GM12878 (cell line): Measurements from ENCODE around the gene PAFAH2. TPM values are rescaled to one million over a fixed set of nuclear protein-coding genes. Genes with fewer than 3 reads are reported as not detected.

Experiments
- ATAC-seq: fragments of 200-7000 bp; cut with Tn5 transposase; 3 replicates; pipeline ENCODE4 v1.9.1; 2020; ENCODE audit warnings: mild to moderate bottlenecking, moderate library complexity
- BruUV-seq: library from RNA; stranded (reverse); fragments of 400-500 nt; replicated peaks from 2 replicates; lab custom pipeline; 2021; lab: Mats Ljungman, UMichigan
- CTCF ChIA-PET: fragments of 300-600 bp; sonication (Branson Sonifier 250); formaldehyde crosslinking; extraction: SDS; loops from one replicate; lab custom pipeline; 2021; ENCODE audit warnings: inconsistent platforms; lab: Yijun Ruan, JAX
- POLR2A ChIA-PET: fragments of 350-600 bp; formaldehyde crosslinking; extraction: SDS; loops from one replicate; lab custom pipeline; 2021; ENCODE audit warnings: inconsistent platforms; lab: Charles Lee
- RAD21 ChIA-PET: fragments of 300-600 bp; sonication (Branson Sonifier 250); formaldehyde crosslinking; loops from one replicate; lab custom pipeline; 2023; ENCODE audit warnings: antibody characterized with exemption; ENCODE audit not compliant: unreplicated experiment; lab: Charles Lee
- SMC1A ChIA-PET: fragments of 300-600 bp; sonication (Branson Sonifier 250); formaldehyde crosslinking; loops from one replicate; lab custom pipeline; 2023; ENCODE audit not compliant: unreplicated experiment, uncharacterized antibody; lab: Charles Lee
- DNase-seq: peaks from one replicate; pipeline ENCODE4 v3.0.0-alpha.2; 2011; ENCODE audit warnings: low read depth, low spot score
- FAIRE-seq: peaks from 3 replicates; lab custom pipeline; 2011; peaks lifted over from hg19 to GRCh38; lab: Jason Lieb, UNC
- H2AFZ ChIP-seq: 2 replicates; pipeline ENCODE4 v1.6.0; 2011; ENCODE audit warnings: low read depth, low read length, control low read depth; ENCODE audit not compliant: control insufficient read depth
- H3K27ac ChIP-seq: 2 replicates; pipeline ENCODE4 v1.5.1; 2011; ENCODE audit warnings: control low read depth; ENCODE audit not compliant: control insufficient read depth, insufficient read depth
- H3K27me3 ChIP-seq, 2 experiments: replicated peaks in 1 of 2; 2 replicates each; pipeline versions ENCODE4 v1.6.0 to v1.6.1; 2011; ENCODE audit warnings: low read length in 1 of 2; ENCODE audit not compliant: control insufficient read depth in 2 of 2, insufficient read depth in 2 of 2
- H3K36me3 ChIP-seq, 2 experiments: 2 replicates each; pipeline ENCODE4 v1.5.1; 2011; ENCODE audit warnings: low read length in 1 of 2; ENCODE audit not compliant: control insufficient read depth in 2 of 2, insufficient read depth in 2 of 2
- H3K4me1 ChIP-seq: 2 replicates; pipeline ENCODE4 v1.6.1; 2011; ENCODE audit warnings: mild to moderate bottlenecking, low read length, moderate library complexity, mixed read lengths; ENCODE audit not compliant: control insufficient read depth, insufficient read depth
- H3K4me2 ChIP-seq: 2 replicates; pipeline ENCODE4 v1.6.0; 2011; ENCODE audit warnings: control low read depth; ENCODE audit not compliant: control insufficient read depth, insufficient read depth
- H3K4me3 ChIP-seq: fragments of 200-600 bp; sonication (generic); 2 replicates; pipeline ENCODE4 v1.5.1; 2016
- H3K79me2 ChIP-seq: 2 replicates; pipeline ENCODE4 v1.6.0; 2011; ENCODE audit warnings: low read length; ENCODE audit not compliant: control insufficient read depth, insufficient read depth
- H3K9ac ChIP-seq: 2 replicates; pipeline ENCODE4 v1.8.0; 2011; ENCODE audit warnings: low read length, control low read depth, mixed read lengths; ENCODE audit not compliant: control insufficient read depth, insufficient read depth
- H3K9me3 ChIP-seq: replicated peaks from 3 replicates; pipeline ENCODE4 v1.5.1; 2011; ENCODE audit warnings: mild to moderate bottlenecking, low read length; ENCODE audit not compliant: control insufficient read depth, insufficient read depth
- H4K20me1 ChIP-seq: 2 replicates; pipeline ENCODE4 v1.6.0; 2011; ENCODE audit not compliant: control insufficient read depth, insufficient read depth
- BACH1 ChIP-seq: fragments of 450-650 bp; IDR thresholded peaks from 2 replicates; pipeline ENCODE4 v1.6.1; 2017; ENCODE audit warnings: mild to moderate bottlenecking, borderline replicate concordance
- BCL11A ChIP-seq: IDR thresholded peaks from 2 replicates; pipeline ENCODE4 v1.6.1; 2011; ENCODE audit warnings: low read depth, low read length
- CHD4 ChIP-seq: fragments of 200-600 bp; sonication (generic); IDR thresholded peaks from 2 replicates; pipeline ENCODE4 v1.6.1; 2016; ENCODE audit warnings: mild to moderate bottlenecking
- CREM ChIP-seq: IDR thresholded peaks from 2 replicates; pipeline ENCODE4 v1.6.1; 2014; ENCODE audit warnings: antibody characterized with exemption, low read depth
- E2F4 ChIP-seq: IDR thresholded peaks from 2 replicates; pipeline ENCODE4 v1.6.1; 2012; ENCODE audit warnings: low read depth, low read length, improper control_type of control experiment
- GATAD2B ChIP-seq: fragments of 450-650 bp; conservative IDR thresholded peaks from 2 replicates; pipeline ENCODE4 v1.6.1; 2017; ENCODE audit warnings: low read depth, mild to moderate bottlenecking, moderate library complexity
- KLF5 ChIP-seq: fragments of 450-650 bp; IDR thresholded peaks from 2 replicates; pipeline ENCODE4 v1.6.1; 2014; ENCODE audit warnings: mild to moderate bottlenecking; ENCODE audit not compliant: partially characterized antibody
- MTA3 ChIP-seq: IDR thresholded peaks from 2 replicates; pipeline ENCODE4 v1.6.1; 2012; ENCODE audit warnings: low read length, inconsistent platforms, borderline replicate concordance
- RAD51 ChIP-seq: fragments of 450-650 bp; IDR thresholded peaks from 2 replicates; pipeline ENCODE4 v1.6.1; 2016; ENCODE audit warnings: moderate library complexity, mild to moderate bottlenecking, inconsistent platforms
- SMARCA5 ChIP-seq: fragments of 450-650 bp; IDR thresholded peaks from 2 replicates; pipeline ENCODE4 v1.6.1; 2017; ENCODE audit warnings: mild to moderate bottlenecking
- SUZ12 ChIP-seq: fragments of 200-600 bp; sonication (generic); IDR thresholded peaks from one replicate; pipeline ENCODE4 v1.6.1; 2018; ENCODE audit warnings: antibody characterized with exemption, mild to moderate bottlenecking; ENCODE audit not compliant: unreplicated experiment
- WGBS: methylation state at CpG from one replicate; pipeline ENCODE4 v1.1.6; 2016; ENCODE audit warnings: low lambda C conversion rate; ENCODE audit not compliant: insufficient replicate concordance, insufficient coverage; ENCODE audit errors: missing lambda C conversion rate; 5-methylcytosine and 5-hydroxymethylcytosine counted together
- in situ Hi-C: fragments of 300-500 bp; cut with MboI; formaldehyde crosslinking; loops from 9 replicates; pipeline ENCODE4 v1.14.3; 2018; ENCODE audit warnings: mixed read lengths
- intact Hi-C: fragments of 100-400 bp; cut with micrococcal nuclease; formaldehyde crosslinking; loops from one replicate; pipeline ENCODE4 v1.14.2; 2022; ENCODE audit not compliant: unreplicated experiment
- polyA plus RNA-seq, 11 experiments: library from polyadenylated mRNA; depleted of rRNA in 4 of 11; unstranded in 6 of 11; stranded (reverse) in 5 of 11; fragments of >200 nt; fragmentation: Nextera tagmentation in 4 of 11; fragmentation: Illumina TruSeq in 1 of 11; extraction: Ambion mirVana in 4 of 11; extraction: Trizol in 1 of 11; gene quantifications; 1 replicate in 1 of 11; 2 replicates in 10 of 11; pipeline versions ENCODE4 v1.2.1 to v1.2.3, GENCODE V29; 2011 to 2016; ENCODE audit warnings: inconsistent platforms in 2 of 11, missing spikeins in 2 of 11, low read depth in 1 of 11
- total RNA-seq, 4 experiments: library from RNA; depleted of rRNA in 3 of 4; stranded (reverse); fragments of >200 nt in 3 of 4; fragmentation: Illumina TruSeq in 1 of 4; extraction: Trizol in 1 of 4; gene quantifications; 2 replicates each; pipeline versions ENCODE4 v1.2.1 to v1.2.3, GENCODE V29; 2013 to 2021
- TF ChIP-seq, protein P1 (sequence below): IDR thresholded peaks from 2 replicates; pipeline ENCODE4 v1.6.1; 2012; ENCODE audit warnings: improper control_type of control experiment, low read depth, low read length; ENCODE audit not compliant: insufficient replicate concordance

Gene PAFAH2
- total and polyA plus RNA-seq, 10 of the 15 experiments (the other 5 are each of a cell fraction or from before 2014, with no cell fraction given): 3.0 to 9.5 (median 6.5) TPM

GRCh38 chr1:25932321-25932720, 65.5 kb downstream of the PAFAH2 start (continued):
- TF ChIP-seq CREM (no peak), GATAD2B (no peak), RAD51 (no peak), BCL11A (no peak), E2F4 (no peak)
- TF ChIP-seq, protein P1, sequence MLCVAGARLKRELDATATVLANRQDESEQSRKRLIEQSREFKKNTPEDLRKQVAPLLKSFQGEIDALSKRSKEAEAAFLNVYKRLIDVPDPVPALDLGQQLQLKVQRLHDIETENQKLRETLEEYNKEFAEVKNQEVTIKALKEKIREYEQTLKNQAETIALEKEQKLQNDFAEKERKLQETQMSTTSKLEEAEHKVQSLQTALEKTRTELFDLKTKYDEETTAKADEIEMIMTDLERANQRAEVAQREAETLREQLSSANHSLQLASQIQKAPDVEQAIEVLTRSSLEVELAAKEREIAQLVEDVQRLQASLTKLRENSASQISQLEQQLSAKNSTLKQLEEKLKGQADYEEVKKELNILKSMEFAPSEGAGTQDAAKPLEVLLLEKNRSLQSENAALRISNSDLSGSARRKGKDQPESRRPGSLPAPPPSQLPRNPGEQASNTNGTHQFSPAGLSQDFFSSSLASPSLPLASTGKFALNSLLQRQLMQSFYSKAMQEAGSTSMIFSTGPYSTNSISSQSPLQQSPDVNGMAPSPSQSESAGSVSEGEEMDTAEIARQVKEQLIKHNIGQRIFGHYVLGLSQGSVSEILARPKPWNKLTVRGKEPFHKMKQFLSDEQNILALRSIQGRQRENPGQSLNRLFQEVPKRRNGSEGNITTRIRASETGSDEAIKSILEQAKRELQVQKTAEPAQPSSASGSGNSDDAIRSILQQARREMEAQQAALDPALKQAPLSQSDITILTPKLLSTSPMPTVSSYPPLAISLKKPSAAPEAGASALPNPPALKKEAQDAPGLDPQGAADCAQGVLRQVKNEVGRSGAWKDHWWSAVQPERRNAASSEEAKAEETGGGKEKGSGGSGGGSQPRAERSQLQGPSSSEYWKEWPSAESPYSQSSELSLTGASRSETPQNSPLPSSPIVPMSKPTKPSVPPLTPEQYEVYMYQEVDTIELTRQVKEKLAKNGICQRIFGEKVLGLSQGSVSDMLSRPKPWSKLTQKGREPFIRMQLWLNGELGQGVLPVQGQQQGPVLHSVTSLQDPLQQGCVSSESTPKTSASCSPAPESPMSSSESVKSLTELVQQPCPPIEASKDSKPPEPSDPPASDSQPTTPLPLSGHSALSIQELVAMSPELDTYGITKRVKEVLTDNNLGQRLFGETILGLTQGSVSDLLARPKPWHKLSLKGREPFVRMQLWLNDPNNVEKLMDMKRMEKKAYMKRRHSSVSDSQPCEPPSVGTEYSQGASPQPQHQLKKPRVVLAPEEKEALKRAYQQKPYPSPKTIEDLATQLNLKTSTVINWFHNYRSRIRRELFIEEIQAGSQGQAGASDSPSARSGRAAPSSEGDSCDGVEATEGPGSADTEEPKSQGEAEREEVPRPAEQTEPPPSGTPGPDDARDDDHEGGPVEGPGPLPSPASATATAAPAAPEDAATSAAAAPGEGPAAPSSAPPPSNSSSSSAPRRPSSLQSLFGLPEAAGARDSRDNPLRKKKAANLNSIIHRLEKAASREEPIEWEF: no peak
- TF ChIP-seq, all 136 proteins: peak for 0

DNA sequence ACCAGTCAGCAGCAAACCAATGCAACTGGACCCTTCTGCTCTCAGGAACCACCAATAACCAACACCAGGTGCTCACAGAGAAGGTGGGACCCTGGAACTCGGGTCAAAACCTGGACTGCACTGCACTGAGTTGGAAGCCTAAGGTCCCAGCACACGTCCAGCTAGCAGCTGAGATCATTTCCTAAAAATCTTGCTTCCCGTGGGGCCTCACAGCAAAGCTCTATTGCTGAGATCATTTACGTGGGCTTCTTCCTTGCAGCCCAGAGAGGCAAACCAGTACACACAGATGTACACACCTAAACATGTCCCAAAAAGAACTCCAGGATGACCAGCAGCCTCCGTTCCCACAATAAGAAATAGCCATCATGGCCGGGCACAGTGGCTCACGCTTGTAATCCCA, 68.8 kb downstream of the PAFAH2 start:
- BruUV-seq: no TSS peak
- intact Hi-C loops: no loop called here
- WGBS: 24% methylated on average over 7 of the region's 7 CpGs
- SMC1A ChIA-PET: interaction anchor here (1.5 kb wide), 1 partner anchor 68 kb away, joined by 5 read pairs; the partner anchor contains the start of gene PAFAH2
- H3K9me3 ChIP-seq: no peaks in the 10 kb centered on the region
- H4K20me1 ChIP-seq: no peaks in the 10 kb centered on the region; the same call in 1 of the 2 replicates
- FAIRE-seq (no peak), ATAC-seq (no peak), DNase-seq (no peak)
- H3K79me2 ChIP-seq: no peaks in the 10 kb centered on the region
- H3K9ac ChIP-seq: no peak overlapping the region
- H3K4me1 ChIP-seq: no peaks in the 10 kb centered on the region
- H3K27ac ChIP-seq: no peak overlapping the region
- CTCF ChIA-PET: interaction anchor here (1.8 kb wide), 1 partner anchor 69 kb away, joined by 5 read pairs; the partner anchor contains the start of gene PAFAH2
- H3K36me3 ChIP-seq: no peaks in the 10 kb centered on the region
- POLR2A ChIA-PET: no interaction called here
- in situ Hi-C loops: no loop called here
- RAD21 ChIA-PET: interaction anchor here (0.6 kb wide), 1 partner anchor 72 kb away, joined by 3 read pairs; no protein-coding TSS in a partner anchor
- no peak overlapping the region for H3K4me3 ChIP-seq
- no peak overlapping the region for H3K4me2 ChIP-seq
- no peak overlapping the region for H2AFZ ChIP-seq
- no peaks in the 10 kb centered on the region; a peak in 1 of 4 replicates for H3K27me3 ChIP-seq
- TF ChIP-seq MTA3 (no peak), SMARCA5 (no peak), BACH1 (no peak), SUZ12 (no peak), CHD4 (no peak), KLF5 (no peak)
- TF ChIP-seq, protein P1: no peak
